WI38 (cell line): ENCODE data around the gene CBL.
"Not testable (repeated sequence)": the region's sequence is repeated elsewhere in the genome, so short reads cannot be mapped to it uniquely, and the experiment has no call there.

Experiments
- H3K4me3 ChIP-seq: 2 replicates; pipeline ENCODE4 v1.5.1; 2011; ENCODE audit warnings: low read depth, mild to moderate bottlenecking, control low read depth, low read length
- TF ChIP-seq, protein P1 (sequence below): IDR thresholded peaks from 2 replicates; pipeline ENCODE4 v1.5.1; 2012; ENCODE audit warnings: low read depth, mild to moderate bottlenecking, control low read depth, low read length

CBL gene

GRCh38 chr11:119187123-119187892 lies 18.8 kb upstream of the CBL start:
- TF ChIP-seq, protein P1, sequence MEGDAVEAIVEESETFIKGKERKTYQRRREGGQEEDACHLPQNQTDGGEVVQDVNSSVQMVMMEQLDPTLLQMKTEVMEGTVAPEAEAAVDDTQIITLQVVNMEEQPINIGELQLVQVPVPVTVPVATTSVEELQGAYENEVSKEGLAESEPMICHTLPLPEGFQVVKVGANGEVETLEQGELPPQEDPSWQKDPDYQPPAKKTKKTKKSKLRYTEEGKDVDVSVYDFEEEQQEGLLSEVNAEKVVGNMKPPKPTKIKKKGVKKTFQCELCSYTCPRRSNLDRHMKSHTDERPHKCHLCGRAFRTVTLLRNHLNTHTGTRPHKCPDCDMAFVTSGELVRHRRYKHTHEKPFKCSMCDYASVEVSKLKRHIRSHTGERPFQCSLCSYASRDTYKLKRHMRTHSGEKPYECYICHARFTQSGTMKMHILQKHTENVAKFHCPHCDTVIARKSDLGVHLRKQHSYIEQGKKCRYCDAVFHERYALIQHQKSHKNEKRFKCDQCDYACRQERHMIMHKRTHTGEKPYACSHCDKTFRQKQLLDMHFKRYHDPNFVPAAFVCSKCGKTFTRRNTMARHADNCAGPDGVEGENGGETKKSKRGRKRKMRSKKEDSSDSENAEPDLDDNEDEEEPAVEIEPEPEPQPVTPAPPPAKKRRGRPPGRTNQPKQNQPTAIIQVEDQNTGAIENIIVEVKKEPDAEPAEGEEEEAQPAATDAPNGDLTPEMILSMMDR, result no peak
- no peak overlapping the region for H3K4me3 ChIP-seq

GRCh38 chr11:119188067-119188466 lies 18.1 kb upstream of the CBL start:
- TF ChIP-seq, protein P1, result no peak
- no peak overlapping the region for H3K4me3 ChIP-seq

- no peak overlapping the region for H3K4me3 ChIP-seq
- TF ChIP-seq, protein P1, result no peak
These were observed 17.3 kb upstream of the CBL start for GRCh38 chr11:119188887-119189286.

GRCh38 chr11:119189393-119189792 lies 16.7 kb upstream of the CBL start:
- TF ChIP-seq, protein P1, result no peak
- no peak overlapping the region for H3K4me3 ChIP-seq

GRCh38 chr11:119190531-119190930 lies 15.6 kb upstream of the CBL start:
- TF ChIP-seq, protein P1, result no peak
- H3K4me3 ChIP-seq, result no peak overlapping the region

DNA sequence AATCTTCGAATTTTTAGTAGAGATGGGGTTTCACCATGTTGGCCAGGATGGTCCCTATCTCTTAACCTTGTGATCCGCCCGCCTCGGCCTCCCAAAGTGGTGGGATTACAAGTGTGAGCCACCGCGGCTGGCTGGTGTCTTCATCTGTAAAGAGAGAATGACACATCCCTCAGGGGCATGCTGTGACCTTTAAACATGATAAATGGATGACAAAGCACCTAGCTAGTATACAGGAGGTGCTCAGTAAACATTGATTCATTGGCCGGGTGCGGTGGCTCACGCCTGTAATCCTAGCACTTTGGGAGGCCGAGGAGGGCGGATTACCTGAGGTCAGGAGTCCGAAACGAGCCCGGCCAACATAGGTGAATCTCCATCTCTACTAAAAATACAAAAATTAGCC lies 14.9 kb upstream of the CBL start:
- not testable (repeated sequence) for H3K4me3 ChIP-seq

DNA sequence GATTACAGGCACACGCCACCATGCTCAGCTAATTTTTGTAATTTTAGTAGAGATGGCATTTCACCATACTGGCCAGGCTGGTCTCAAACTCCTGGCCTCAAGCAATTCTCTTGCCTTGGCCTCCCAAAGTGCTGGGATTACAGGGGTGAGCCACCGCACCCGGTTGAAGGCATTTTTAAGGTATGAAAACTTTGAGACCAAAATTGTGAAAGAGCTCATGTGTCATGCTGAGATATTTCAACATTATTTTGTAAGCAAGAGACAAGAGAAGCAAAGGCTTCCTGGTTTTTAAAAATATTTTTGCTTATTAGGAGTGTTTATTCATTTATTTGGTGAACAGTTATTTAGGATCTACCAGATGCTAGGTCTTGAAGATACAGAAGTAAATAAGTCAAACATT lies 14.0 kb upstream of the CBL start:
- no peak overlapping the region for H3K4me3 ChIP-seq
- TF ChIP-seq, protein P1, result no peak

DNA sequence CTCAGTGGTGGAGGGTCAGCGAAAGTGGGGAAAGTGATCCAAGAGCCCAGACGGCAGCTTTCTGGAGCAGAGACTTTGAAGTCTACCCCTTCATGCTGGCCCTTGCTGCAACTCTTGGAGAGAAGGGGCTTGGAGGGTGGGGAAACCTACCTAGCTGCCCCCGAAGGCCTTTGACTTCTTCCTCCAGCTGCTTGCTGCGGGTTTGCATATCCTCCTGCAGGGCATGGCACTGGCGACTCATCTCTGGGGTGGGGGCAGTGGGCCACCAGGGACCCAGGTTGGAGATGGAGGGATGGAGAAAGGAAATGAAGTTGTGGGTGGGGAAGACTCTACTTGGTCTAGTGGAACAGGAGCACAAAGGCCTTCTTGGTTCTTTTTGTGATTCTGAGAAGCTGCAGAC lies 13.1 kb upstream of the CBL start:
- H3K4me3 ChIP-seq, result no peak overlapping the region
- TF ChIP-seq, protein P1, result no peak
